ENCODE data around the gene UBE2M.
"Not testable (repeated sequence)": the region's sequence is repeated elsewhere in the genome, so short reads cannot be mapped to it uniquely, and the experiment has no call there.

UBE2M gene

GRCh38 chr19:58539169-58539559 is 19.2 kb downstream of the UBE2M start:
- DNase-seq (ENCODE audit: low spot score) = not testable (repeated sequence)

- DNase-seq (ENCODE audit: low spot score) = no peak
Observed at GRCh38 chr19:58538257-58539168, 19.9 kb downstream of the UBE2M start.

- DNase-seq (ENCODE audit: low spot score) = no peak
Observed at GRCh38 chr19:58536852-58537798, 21.3 kb downstream of the UBE2M start.

GRCh38 chr19:58535857-58536256 is 22.6 kb downstream of the UBE2M start:
- DNase-seq (ENCODE audit: low spot score) = no peak

- no peak for DNase-seq (ENCODE audit: low spot score)
Observed at GRCh38 chr19:58531034-58531840, 27.2 kb downstream of the UBE2M start.

GRCh38 chr19:58529405-58529804 is 29.0 kb downstream of the UBE2M start:
- DNase-seq (ENCODE audit: low spot score) = no peak

GRCh38 chr19:58522709-58523108 is 35.7 kb downstream of the UBE2M start:
- DNase-seq (ENCODE audit: low spot score) = no peak

GRCh38 chr19:58521651-58522050 is 36.8 kb downstream of the UBE2M start:
- DNase-seq (ENCODE audit: low spot score) = no peak

GRCh38 chr19:58520257-58520599 is 38.2 kb downstream of the UBE2M start:
- no peak for DNase-seq (ENCODE audit: low spot score)

GRCh38 chr19:58519355-58520256 is 38.8 kb downstream of the UBE2M start, which contains the start of gene ZBTB45:
TSS of gene ZBTB45 (minus strand) at chr19:58519810. CDS start at chr19:58517673, 2,137 bp downstream.
- DNase-seq (ENCODE audit: low spot score) = peak; percentile 97

- DNase-seq (ENCODE audit: low spot score) = peak; percentile 72
Observed at GRCh38 chr19:58519087-58519354, 39.4 kb downstream of the UBE2M start.

- no peak for DNase-seq (ENCODE audit: low spot score)
Observed at GRCh38 chr19:58518256-58519086, 39.9 kb downstream of the UBE2M start.

- no peak for DNase-seq (ENCODE audit: low spot score)
Observed at GRCh38 chr19:58516964-58517833, 41.2 kb downstream of the UBE2M start.

- no peak for DNase-seq (ENCODE audit: low spot score)
Observed at GRCh38 chr19:58516246-58516836, 42.1 kb downstream of the UBE2M start.

- DNase-seq (ENCODE audit: low spot score) = no peak
Observed at GRCh38 chr19:58515259-58515658, 43.2 kb downstream of the UBE2M start.

- DNase-seq (ENCODE audit: low spot score) = no peak
Observed at GRCh38 chr19:58514564-58515022, 43.8 kb downstream of the UBE2M start.

- DNase-seq (ENCODE audit: low spot score) = peak; percentile 90
Observed at GRCh38 chr19:58513694-58514563, 44.5 kb downstream of the UBE2M start.
